Activated CD4-positive, CD25-positive, alpha-beta regulatory T cell treated with anti-CD3 and anti-CD28 coated beads, Interleukin-2, amount 50 U/mL, for 24 hours (primary cell): Measurements from ENCODE around the gene PDGFC.
"Not testable (repeated sequence)": the region's sequence is repeated elsewhere in the genome, so short reads cannot be mapped to it uniquely, and the experiment has no call there.

Experiments
- ATAC-seq, 2 donors: fragments of 150-1000 bp; cut with Tn5 transposase; one replicate each; pipeline ENCODE4 v1.10.0; 2021; ENCODE audit warnings: mild to moderate bottlenecking in 1 of 2, moderate library complexity in 1 of 2

The PDGFC gene

DNA sequence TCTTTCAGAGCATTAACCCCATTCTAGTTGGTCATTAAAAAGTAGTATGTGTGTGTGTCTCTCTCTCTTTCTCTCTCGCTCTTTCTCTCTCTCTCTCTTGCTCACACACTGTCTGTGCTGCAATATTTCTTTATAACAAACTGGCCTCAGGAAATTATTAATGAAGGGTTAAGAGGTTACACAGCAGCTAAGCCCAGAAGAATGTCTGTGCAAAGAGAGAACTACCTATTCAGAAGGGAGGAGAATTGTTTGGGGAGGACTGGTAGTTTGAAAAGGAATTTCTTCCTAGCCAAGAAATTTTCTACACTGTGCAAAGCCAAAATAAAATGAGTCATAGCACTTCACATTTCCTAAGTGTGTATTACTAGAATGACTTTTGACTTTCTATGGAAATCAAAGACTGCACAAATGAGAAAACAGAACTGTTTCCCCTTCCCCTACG lies 22.2 kb downstream of the PDGFC start:
- no peak for ATAC-seq

DNA sequence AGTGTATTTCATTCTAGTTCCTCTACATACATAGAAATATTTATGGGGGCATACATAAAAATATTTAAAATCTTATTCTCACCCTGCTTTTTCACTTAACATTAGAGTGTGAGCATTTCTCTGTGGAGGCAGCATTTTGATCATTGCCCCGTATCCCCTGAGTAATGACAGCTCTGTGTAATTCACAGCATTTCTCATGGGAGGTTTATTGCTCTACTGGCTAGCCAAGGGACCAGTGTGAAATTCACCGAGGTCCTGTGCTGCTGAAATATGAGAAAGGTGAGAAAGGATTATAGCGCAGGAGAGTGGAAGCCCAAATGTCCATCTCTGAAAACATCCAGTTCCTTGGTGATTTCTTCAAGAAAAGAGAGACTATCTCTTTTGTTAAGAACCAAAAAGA lies 22.9 kb downstream of the PDGFC start:
- ATAC-seq = no peak

DNA sequence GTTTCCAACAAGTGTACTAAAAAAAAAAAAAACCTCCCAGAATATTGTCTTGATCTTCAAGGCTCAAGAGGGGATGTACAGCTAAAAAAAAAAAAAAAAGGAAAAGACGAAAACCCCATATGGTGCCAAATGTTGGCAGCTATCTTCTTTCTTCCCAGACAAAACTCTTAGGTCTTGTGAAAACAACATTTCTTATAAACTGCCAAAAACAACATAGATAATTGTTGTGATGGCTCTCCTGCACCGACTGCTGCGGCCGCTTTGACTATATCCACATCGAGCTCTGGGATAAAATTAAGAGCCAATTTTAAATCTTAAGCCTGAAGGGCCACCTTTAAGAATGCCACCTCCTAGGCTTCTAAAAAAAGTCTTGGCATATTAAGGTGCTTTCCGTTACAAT lies 23.5 kb downstream of the PDGFC start:
- no peak for ATAC-seq

DNA sequence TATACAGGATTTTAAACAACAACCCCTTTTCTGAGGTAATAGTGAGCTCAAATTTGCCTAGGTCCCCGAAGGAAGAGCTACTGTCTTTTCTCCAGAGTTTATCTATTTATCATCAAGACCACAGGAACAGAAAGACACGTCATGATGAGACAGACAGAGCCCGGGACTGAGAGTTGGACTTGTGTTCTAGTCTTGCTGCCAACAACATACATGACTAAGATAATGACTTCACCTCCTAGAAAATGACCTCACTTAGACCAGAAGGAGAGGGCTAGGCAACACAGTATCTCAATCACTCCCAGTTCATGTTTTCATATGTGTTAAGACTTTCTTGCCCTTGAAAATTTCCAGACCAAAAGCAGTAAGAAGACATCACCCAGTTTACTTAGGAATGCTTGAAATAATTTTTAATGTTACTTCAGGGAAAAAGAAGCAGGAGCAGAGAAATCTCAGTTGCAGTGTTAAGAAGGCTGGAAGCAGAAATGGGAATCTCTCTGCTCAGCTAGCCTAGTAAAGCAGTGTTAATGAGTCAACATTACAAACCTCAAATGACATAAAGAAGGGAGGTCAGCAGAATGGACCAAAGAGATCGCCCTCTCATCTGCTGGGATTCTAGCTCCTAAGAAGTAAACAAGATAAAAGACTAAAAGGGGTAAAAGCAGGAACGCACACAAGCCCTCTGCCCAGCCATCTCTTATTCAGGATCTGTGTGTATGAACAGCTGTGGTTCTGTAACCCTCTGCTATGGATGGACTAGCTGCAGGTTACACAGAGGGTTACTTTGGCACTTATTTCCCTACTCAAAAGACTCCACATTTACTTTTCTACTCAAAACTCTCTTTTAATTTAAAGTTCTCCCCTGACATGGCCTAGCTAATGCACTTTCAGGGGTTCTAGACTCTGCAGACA lies 24.8 kb downstream of the PDGFC start:
- ATAC-seq = no peak

DNA sequence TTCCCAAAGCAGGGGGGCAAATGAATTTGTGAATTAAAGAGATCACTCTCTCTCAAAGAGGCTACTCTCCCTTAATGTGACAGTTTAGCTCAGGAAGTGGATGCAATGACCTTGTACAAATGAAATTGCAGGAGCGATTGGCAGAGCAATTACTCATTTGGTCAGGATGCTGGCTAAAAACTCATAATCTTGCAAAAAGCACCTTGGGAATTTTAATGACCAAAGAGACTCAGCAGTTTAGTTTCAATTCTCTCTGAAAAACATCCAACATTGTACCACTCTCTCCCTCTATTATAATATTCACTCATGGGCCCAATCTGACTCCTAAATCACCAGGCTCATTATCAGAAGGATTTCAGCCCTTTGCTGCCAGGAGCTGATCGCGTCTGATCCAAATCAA lies 26.1 kb downstream of the PDGFC start:
- ATAC-seq = no peak

DNA sequence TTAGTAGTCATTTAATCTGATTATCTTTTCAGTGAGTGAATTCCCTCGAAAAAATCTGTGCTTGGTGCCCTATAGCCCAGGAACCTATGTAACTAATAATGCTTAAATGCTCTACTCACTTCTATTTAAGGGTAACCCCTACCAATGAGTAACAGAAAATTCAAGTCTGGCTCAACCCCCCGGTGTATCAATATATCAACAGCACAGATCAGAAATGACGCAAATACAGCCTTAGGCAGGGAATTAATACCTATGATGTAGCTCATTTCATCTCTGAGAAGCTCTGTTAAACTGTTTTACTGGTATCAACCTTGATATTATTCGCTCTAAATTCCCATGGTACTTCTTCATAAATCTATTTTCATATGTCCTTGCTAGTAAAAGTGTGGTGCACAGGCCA lies 28.6 kb downstream of the PDGFC start:
- no peak for ATAC-seq

DNA sequence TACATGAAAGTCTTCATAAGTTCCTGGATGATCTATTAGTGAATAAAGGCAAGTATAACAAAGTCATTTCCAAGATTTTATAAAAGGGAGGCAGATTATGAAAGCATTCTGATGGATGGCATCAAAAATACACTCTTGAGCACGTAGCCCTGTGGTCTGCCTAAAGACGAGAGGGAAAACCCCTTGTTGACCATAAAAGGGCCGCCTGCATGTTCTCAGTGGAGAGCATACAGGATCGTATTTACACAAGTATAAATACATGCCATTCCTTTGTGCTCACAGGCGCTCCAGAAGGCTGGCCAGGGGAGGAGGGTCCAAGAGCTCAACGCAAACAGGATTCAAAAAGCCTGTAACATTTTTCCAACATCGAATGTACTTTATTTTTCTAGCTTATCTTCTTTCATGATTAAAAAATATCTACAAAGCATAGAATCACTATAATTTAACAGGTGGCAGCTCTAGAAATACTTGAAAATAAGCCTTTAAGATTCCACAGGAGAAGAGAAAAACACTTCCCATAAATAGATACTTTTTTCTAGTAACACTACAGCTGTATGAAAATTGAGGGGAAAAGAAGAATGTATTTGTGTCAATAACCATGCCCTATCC lies 29.6 kb downstream of the PDGFC start:
- no peak for ATAC-seq

DNA sequence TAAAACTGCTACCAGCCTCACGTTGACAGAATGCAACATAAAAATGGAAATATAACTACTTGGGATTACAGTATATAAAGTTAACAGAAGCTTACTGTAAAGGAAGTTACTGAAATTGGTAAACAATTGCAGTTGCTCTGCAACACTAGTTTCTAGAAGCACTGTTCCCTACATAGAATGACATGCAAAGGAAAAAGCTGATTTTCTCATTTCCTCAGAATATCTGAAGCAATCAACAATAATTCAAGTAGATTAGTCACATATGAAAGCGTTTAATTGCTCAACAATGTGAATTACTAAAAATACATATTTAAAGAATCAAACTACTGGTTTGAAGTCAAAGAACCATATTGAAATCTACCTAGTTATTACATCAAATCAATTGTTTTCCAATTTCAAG lies 31.8 kb downstream of the PDGFC start:
- no peak for ATAC-seq

DNA sequence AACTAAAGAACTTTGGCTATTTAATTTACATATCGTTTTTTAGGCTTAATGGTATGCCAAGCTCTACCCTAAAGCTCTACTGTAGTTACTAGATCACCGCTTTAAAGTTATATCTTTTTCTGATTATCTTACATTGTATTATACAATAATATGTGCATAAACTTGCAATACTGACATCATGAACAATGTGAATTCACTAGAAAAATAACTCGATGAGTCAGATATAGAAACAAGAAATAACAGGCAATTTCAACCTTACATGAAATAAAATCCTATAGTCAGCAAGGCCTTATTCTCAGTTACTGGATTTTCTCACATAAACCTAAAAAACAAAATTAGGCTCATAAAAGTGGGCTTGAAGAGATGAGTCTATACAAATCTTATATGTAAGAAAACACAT lies 32.5 kb downstream of the PDGFC start:
- ATAC-seq = no peak

DNA sequence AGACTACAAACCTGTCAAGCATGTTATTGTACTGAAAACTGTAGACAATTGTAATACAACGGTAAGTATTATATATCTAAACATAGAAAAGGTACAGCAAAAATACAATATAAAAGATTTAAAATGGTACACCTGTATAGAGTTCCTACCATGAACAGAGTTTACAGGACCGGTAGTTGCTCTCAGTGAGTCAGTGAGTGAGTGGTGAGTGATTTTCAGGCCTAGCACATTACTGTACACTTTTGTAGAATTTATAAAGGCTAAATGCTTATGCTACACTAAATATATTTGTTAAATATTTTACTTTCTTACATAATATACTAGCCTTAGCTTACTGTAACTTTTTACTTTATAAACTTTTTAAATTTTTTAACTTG lies 37.4 kb downstream of the PDGFC start:
- ATAC-seq = no peak

DNA sequence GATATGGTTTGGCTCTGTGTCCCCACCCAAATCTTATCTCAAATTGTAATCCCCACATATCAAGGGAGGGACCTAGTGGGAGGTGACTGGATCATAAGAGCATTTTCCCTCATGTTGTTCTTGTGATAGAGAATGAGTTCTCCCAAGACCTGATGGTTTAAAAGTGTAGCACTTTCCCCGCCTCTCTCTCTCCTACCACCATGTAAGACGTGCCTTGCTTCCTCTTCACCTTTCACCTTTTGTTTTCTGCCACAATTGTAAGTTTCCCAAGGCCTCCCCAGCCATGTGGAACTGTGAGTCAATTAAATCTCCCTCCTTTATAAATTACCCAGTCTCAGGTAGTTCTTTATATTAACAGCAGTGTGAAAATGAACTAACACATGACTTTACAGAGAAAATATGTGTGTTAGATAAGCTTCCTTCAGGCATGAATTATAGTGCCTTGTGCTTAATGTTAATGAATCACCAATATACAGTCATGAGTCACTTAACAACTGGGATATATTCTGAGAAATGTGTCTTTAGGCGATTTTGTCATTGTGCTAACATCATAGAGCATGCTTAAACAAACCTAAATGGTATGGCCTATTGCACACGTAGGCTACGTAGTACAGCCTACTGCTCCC lies 37.9 kb downstream of the PDGFC start:
- ATAC-seq = no peak

DNA sequence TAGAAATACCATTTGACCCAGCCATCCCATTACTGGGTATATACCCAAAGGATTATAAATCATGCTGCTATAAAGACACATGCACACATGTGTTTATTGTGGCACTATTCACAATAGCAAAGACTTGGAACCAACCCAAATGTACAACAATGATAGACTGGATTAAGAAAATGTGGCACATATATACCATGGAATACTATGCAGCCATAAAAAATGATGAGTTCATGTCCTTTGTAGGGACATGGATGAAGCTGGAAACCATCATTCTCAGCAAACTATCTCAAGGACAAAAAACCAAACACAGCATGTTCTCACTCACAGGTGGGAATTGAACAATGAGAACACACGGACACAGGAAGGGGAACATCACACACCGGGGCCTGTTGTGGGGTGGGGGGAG lies 39.2 kb downstream of the PDGFC start:
- not testable (repeated sequence) for ATAC-seq

DNA sequence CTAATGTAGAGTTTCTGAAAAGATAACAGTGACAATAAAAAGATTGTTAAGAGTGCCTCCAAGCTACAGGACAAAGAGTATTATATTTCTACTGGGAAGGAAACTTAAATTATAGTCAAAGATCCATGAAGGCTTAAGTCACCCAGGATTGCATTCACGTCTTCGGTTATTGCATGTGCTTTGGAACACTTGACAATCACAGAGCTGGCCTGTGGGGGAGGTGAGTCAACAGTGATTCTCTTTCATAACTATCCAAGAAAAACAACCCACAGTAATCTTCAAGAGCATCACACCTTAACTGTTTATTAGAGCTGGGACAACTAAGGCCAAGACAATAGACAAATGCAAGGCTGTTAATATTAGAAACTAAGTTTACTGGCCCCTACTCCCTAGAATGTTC lies 40.3 kb downstream of the PDGFC start:
- no peak for ATAC-seq

DNA sequence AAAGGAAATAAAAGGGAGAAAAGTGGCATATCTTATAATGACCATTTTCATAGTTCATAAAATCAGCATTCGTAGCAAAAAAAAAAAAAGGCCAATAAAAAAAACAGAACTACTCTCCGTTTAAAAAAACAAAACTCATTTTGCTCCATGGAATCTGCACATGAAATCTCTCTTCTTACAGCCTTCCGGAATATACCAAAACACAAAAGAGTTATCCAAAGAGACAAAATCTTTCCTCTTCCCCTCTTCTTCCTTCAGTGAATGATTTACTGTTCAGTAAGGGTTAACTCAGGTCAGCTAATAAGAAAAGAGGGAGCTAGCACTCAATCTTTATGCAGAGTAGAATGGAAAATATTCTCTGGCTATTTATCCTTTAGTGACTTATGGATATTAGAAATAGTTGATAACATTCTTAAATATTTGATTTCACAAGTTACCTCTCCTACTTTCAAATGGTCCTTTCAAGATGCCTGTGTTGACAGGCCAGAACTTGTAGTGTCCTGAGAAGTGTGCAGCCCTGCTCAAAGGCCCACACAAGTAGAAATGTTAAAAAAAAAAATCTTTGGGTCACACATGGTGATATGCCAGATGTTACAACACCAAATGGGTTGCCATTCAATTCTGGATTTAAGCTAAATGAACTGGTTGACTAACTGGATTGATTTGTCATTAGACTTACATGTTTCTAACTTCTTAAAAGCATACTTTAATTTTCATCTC lies 42.1 kb downstream of the PDGFC start:
- no peak for ATAC-seq

DNA sequence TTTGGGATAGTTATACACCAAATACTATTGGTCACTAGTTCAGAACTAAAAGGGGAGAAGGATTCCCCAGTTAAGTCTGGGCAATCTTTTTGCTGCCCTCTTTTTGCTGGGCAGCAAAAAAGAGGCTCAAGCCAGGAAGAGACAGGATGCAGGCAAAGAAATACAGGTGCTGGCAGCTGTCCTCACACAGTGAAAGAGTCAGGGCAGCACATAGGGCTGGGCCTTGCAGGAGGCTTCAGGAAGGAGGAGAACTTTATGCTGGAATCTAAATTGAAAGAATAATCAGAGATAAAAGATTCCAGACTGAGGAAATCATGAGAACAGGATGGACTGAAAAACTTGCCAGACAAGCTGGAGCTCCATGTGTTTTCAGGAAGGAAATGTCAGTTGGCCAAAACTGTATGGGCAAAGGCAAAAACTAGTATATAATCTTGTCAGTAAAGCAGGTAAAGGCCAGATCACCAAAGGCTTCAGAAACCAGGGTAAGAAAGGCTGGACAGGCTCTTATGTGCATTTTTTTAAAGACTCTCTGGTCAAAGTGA lies 46.8 kb downstream of the PDGFC start:
- no peak for ATAC-seq

DNA sequence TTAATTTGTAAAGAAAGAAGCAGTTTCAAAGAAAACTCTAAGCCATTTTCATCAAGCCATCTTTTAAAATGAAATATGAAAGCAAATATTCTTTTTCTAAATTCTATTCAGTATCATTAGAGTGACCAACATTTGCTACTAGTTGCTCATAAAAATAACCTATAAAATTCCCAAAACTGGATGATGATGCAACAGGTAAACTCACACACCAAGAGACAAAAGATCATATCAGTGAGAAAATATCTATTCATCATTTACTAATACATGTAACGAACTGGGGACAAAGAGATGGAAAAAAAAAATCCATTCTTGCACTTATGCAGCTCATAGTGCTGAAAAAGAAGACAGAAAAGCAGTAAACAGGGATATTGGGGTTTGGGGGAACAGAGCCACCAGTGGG lies 48.1 kb downstream of the PDGFC start:
- no peak for ATAC-seq

DNA sequence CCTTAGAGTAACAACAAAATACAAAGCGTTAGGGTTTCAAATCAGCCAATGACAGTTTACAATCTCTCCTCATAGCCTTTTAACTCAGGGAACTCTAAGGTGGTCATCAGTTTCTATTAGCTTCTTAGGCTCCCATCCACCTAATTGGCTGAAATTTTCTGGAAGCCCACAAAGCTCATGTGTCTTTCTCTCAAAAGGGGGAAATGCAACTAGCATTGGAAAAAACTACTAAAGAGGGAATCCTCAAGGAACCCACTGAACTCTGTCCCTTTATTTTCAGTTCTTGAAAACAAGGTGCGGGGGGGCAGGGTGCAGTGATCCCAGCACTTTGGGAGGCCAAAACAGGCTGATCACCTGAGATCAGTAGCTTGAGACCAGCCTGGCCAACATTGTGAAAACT lies 56.4 kb downstream of the PDGFC start:
- ATAC-seq = no peak

DNA sequence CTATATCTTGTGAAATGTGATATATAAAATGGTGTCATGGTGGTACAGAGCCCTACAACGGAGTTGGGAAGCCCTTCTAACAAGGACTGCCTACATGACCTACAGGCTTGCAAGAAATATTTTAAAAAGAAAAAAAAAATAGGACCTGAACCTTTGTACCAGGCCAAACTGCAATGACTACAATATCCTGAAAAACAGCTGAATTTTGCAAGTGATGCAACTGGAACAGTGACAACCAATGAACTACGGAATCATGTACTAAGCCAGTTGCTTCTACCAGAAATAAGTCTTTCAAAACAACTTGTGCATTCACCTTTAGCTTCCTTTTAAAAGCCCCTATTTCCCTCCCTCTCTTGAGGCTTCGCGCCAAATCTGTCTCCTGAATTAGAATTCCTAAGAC lies 58.4 kb downstream of the PDGFC start:
- no peak for ATAC-seq

DNA sequence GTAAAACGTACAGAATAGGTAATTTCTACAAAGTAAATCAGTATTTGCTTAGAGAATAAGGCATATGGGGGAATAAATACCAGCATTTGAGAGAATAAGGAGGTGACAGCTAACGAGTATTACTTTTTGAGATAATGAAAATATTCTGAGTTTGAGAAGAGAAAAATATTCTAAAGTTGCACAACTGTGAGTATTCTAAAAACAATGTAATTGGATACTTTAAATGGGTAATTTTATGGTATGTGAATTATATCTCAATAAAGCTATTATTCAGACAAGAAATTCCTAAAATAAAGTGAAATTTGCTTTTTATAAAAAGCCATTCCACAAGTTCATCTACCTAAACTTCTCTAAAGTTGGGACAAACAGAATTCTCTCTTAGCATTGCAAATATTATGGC lies 62.6 kb downstream of the PDGFC start:
- no peak for ATAC-seq

DNA sequence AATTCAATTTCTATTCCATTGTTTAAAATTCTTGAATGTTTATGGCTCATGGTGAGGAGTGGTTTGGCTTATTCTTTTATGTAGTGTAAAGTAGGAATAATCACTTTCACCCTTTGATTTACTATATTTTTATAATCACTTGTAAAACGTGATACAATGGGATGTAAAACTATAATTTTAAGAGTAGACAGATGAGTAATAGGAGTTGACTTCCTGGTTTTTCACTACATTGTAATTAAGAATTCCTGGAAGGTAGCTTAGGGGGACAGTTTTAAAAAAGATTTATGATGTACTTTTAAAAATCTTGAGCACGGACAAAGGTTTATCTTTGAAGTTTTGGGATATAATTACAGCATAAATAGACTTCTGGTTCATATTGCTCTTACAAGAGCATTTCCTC lies 65.3 kb downstream of the PDGFC start:
- no peak for ATAC-seq

DNA sequence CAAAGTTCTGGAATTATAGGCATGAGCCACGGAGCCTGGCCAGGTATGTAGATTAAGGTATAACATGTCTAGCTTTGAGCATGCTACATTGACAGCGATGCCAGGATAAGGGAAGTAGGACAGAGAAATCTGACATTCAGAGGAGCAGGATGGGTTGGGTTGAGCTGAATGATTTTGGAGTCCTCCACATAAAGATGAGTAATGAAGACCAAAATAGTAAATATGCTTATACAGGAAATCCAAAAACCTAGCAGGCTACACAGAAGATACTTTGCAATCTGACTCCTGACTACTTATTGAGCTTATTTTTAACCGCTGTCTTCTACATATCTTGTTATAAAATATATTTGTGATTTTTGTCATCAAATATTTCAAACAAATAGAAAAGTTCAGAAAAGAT lies 69.7 kb downstream of the PDGFC start:
- no peak for ATAC-seq

DNA sequence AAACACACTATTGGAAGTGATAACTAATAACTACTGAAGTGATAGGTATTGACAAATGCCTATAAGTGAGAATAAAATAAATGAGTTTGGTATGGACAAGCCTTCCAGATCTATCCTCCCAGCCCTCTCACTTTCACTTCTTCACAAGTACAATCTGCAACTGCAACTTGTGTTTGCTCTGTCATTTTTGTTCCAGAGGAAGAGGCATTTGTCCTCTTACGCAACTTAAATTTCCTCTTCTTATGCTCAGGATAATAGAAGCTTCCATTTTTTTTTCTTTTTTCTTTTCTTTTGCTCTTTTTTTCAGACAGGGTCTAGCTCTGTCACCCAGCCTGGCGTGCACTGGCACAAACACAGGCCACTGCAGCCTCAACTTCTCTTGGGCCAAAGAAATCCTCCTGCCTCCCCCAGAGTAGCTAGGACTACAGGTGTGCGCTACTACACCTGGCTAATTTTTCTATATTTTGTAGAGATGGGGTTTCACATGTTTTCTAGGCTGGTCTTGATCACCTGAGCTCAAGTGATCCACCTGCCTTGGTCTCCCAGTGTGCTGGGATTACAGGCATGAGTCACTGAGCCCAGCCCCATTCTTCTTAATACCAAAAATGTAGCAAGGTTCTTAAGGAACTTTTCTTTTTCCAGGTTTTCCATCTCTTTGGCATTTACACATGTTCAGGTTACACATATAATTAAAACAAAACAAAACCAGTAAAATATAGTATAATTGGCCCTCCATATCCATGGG lies 73.1 kb downstream of the PDGFC start:
- no peak for ATAC-seq
